HG03354 (cell line): ENCODE results near the gene REM2.
"Not testable (repeated sequence)": the region's sequence is repeated elsewhere in the genome, so short reads cannot be mapped to it uniquely, and the experiment has no call there.

Source experiments
- ATAC-seq: cut with Tn5 transposase; IDR thresholded peaks from one replicate; pipeline ENCODE4 v1.9.1; 2021; ENCODE audit warnings: mild to moderate bottlenecking; ENCODE audit not compliant: unreplicated experiment, poor library complexity, severe bottlenecking

The REM2 gene

DNA sequence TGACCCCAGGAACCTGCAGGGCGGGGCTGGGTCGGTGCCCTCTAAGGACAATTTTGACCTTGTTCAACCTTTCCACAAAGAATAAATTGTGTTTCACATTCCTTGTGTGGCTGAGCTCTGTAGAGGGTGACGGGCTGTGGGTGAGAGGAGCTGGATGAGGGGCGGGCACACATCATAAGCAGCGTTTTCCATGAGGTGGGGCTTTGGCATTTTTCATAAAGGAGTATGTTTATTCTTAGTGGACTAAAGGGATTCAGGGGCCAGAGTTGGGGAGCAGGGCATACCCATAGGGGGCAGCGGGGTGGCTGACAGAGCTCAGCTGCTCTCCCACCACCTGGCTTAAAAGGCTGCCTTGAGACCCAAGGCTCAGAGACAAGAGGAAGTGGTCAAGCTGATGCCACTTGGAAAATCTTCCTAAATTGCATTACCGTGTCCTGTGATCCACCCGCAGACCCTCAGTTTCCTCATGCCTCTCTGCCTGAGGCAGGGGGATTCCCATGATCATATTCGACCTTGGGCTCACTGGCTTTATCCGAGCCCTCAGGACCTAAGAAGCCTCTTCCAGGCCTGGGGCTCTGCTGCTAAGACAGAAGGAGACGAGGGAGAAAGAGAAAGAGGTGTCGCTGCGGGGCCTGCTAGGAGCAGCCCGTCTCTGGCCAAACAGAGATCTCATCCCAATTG, 35.2 kb upstream of the REM2 start:
- no peak for ATAC-seq

DNA sequence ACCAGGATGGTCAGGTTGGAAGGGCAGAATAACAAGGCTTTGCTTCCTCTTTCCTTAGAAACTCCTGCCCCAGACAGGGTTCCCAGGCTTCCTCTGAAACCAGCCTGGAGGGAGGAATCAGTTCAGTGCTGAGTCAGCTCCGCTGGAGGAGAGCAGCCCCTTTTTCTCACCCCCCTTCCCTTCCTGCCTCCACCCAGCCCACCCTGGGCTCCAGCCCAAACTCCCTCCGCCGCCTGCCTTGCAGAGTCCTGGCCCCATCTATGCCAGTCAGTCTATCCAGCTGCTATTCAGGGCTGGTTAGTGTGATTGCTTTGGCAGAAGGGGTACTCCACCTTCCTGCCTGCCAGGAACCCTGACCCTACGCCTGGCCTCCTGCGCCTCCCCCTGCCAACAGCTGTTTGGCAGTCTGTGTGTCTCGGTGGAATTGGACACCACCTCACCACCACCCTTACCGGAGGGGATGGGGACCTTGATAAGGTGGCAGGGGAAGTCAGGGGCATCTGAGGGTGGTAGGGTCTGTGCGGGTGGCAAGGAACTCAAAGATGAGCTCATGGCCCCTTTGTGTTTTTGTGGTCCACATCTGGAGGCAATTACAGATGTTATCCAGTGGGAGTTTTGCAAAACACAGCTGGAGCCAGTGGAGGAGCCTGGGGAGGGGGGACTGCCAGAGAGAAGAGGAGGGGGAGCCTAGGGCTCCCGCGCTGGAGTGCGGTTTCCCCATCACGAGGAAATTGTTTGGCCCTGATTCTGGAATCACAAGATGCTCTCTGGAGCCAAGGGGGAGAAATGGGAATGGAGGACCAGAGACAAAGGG, 34.5 kb upstream of the REM2 start:
- no peak for ATAC-seq

DNA sequence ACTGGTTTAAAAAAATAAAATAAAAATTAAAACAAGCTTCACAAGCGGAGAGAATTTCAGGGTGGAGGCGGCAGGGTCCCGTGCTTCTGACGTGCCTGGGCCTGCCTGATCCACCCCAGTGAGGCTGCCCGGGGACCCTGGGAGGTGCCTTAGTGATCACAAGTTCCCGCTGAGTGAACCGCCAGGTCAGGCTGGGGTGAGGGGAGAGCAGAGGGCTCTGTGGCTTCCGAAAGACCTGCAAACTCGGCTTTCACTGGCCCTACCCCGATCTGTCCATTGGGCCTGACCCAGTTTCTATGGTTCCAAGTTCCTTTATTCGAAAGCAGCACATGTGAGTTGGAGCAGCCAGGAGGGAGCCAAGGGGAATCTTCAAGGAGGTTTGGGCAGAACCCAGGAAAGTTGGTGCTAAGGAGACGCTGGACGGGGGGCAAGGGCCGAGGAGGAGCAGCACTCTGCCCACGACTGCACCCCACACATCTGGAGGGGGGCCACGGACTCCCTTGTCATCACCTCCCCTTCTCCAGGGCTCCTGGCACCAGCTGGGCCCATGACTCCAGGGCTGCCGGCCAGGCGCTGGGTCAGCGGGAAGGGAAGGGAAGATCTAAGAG, 33.7 kb upstream of the REM2 start:
- ATAC-seq: no peak

DNA sequence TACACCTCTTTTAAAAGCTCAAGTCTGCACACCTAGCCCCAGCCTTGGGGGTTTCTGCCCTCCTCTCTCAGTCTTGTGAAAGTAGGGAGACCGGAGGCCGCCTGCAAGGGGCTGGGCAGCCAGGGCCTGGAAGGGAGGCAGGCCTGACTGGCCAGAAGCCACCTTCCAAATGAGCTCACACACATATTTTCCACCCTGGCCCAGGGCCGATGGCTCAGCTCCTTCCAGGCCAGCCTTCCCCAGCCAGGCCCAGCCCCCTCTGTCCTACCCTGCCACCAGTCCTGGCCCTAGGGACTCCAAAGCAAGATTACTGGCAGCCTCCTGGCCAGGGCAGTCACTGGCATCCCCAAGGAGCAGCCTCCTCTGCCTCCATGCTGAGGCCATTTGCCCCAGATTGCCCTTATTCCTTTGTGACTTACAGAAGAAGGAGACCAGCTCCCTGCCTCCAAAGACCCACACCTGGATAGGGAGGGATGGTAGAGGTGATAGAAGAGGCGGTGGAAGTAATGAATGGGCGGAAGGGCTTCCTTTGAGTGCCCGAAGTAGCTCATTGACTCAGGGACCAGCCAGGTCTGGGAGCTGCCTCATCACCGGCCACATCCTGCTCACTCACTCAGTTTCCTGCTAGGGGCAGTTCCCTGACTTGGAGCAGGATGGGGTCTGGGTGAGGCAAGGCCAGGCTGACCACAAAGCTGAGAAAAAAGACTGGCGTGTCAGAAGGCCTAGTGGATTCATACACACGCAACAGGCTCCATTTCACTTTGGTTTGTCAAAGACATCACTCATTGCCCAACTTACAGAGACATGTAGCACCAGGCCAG, 31.9 kb upstream of the REM2 start:
- ATAC-seq: no peak

DNA sequence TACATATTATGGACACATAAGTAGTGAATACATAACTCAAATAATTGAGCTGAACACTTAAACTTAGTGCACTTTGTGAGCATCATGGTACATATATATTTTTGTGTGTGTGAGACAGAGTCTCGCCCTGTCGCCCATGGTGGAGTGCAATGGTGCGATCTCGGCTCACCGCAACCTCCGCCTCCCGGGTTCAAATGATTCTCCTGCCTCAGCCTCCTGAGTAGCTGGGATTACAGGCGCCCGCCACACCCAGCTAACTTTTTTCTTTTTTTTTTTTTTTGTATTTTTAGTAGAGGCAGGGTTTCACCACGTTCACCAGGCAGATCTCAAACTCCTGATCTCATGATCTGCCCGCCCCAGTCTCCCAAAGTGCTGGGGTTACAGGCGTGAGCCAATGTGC, 30.8 kb upstream of the REM2 start:
- not testable (repeated sequence) for ATAC-seq

DNA sequence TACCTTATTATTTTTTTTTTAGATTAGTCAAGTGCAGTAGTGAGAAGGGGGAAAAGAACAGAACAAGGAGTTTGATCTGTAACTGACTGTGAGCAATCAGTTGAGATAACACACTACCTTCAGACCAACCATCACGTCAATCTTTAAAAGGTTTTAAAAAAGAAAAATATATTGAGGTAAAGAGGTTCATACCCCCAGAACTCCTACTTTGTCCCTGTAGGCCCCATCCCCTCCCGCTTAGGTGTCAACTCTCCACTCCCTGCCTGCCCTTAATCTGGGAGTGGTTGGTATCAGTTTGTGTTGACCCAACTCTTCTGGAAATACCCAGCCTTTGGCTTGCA, 30.5 kb upstream of the REM2 start:
- ATAC-seq: no peak

DNA sequence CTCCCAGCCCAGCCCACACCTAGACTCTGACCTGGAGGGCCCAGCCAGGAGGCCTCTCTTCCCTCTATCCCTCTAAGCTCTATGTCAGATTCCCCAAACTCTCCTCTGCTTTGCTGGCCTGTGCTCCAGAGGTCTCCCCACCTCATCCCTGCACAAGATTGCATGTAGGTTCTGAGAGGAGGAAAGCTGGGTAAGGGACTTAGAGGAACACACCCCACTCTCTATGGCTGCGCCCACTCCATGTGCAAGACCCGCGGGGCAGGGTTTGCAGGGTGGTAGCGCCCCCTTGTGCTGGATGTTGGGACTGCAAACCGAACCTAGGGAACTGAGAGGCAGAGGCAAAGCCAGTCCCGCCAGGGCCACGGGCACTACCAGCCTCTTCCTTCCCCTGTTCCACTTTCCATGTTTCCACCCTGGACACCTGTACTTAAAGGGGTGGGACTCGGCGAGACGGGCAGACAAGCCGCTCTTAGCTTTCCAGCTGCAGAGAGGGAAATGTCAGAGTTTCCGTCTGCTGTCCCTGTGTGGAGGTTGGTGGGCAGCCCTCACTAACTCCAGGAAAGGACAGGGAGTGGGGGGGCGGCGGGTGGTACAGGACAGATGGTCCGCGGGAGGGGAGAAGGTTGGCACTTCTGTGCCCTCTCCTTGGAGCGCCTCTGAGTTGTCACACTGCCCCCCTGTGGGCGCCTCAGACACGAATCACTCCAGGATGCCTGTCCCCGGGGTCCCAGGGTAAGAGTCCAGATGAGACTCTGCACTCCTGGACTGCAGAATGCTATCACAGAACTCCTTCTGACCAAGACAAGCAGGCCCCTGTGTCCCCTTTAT, 29.9 kb upstream of the REM2 start:
- peak; percentile 84 for ATAC-seq

DNA sequence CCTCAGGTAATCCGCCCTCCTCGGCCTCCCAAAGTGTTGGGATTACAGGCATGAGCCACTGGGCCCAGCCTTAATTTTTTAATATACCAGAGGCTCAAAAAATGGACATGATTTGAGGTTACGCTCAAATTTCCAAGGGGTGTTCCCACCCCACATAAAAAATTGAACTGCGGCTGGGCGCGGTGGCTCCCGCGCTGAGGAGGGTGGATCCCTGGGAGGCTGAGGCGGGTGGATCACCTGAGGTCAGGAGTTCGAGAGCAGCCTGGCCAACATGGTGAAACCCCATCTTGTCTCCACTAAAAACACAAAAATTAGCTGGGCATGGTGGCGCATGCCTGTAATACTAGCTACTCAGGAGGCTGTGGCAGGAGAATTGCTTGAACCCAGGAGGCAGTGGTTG, 28.7 kb upstream of the REM2 start:
- not testable (repeated sequence) for ATAC-seq

DNA sequence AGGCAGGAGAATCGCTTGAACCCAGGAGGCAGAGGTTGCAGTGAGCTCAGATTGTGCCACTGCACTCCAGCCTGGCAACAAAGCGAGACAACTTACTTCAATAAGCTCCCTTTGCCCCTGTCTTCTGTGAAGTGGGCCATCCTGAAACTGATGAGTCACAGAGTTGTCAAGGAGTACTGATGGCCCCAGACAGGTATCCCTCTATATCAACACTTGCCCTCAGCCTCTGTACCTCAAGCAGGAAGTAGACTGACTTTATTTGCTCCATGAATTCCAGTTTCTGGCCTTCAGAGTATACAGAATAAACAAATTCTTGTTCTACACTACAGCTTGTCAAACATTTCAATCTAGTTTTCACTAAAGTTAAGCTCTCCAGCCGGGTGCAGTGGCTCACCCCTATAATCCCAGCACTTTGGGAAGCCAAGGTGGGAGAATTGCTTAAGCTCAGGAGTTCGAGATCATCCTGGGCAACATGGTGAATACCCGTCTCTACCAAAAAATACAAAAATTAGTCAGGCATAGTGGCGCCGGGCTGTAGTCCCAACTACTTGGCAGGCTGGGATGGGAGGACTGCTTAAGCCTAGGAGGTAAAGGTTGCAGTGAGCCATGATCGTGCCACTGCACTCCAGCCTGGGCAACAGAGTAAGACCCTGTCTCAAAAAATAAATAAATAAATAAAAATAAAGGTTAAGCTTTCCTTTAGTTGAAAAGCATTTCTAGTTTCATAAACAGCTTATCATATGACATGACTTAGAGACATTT, 27.9 kb upstream of the REM2 start:
- no peak for ATAC-seq

DNA sequence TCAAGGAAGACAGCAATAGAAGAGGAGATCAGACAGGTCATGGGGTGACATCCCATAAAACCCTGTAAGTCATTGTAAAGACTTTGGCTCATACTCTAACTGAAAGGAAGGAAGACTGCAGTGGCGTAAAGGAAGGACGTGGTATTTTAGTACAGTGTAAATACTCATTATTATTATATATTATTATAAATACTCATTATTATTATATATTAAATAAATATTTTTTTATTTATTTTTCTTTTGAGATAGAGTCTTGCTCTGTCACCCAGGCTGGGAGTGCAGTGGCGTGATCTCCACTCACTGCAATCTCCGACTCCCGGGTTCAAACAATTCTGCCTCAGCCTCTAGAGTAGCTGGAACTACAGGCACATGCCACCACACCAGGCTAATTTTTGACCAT, 26.6 kb upstream of the REM2 start:
- no peak for ATAC-seq

DNA sequence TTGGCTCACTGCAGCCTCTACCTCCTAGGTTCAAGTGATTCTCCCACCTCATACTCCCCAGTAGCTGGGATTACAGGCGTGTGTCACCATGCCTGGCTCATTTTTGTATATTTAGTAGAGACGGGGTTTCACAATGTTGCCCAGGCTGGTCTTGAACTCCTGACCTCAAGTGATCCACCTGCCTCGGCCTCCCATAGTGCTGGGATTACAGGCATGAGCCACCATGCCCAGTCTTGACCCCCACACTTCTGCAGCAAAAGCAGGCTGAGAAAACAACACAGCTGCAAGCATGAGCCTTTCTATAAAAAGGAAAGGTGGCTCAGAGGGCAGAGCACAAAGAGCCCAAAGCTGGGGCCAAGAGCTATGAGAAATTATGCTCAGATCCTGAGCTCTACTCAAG, 22.6 kb upstream of the REM2 start:
- ATAC-seq: not testable (repeated sequence)

DNA sequence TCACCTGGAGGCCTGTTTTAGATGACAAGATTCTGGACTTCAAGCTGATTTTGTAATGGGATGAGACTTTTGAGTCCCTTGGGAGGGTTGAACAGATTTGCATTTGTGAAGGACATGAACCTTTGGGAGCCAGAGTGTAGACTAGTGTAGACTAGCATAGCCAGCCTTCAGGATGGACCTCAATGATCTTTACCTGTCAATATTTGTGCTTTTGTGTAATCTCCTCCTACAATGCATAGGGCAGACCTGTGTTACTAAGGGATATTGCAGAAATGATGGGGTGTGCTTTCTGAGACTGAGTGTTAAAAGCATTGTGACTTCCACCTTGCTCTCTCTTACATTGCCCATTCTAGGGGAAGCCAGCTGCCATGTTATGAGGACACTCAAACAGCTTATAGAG, 21.4 kb upstream of the REM2 start:
- ATAC-seq: no peak

DNA sequence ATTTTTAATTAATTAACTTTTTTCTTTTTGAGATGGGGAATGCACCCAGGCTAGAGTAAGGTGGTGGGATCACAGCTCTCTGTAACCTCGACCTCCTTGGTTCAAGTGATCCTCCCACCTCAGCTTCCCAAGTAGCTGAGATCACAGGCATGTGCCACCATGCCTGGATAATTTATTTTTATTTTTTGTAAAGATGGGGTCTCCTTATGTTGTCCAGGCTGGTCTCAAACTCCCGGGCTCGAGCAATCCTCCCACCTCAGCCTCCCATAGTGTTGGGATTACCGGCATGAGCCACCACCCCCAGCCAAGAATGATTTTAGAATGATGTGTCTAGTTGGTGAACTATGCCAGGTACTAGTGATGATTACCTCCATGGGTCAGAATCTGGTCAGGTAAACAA, 18.0 kb upstream of the REM2 start:
- ATAC-seq: no peak

DNA sequence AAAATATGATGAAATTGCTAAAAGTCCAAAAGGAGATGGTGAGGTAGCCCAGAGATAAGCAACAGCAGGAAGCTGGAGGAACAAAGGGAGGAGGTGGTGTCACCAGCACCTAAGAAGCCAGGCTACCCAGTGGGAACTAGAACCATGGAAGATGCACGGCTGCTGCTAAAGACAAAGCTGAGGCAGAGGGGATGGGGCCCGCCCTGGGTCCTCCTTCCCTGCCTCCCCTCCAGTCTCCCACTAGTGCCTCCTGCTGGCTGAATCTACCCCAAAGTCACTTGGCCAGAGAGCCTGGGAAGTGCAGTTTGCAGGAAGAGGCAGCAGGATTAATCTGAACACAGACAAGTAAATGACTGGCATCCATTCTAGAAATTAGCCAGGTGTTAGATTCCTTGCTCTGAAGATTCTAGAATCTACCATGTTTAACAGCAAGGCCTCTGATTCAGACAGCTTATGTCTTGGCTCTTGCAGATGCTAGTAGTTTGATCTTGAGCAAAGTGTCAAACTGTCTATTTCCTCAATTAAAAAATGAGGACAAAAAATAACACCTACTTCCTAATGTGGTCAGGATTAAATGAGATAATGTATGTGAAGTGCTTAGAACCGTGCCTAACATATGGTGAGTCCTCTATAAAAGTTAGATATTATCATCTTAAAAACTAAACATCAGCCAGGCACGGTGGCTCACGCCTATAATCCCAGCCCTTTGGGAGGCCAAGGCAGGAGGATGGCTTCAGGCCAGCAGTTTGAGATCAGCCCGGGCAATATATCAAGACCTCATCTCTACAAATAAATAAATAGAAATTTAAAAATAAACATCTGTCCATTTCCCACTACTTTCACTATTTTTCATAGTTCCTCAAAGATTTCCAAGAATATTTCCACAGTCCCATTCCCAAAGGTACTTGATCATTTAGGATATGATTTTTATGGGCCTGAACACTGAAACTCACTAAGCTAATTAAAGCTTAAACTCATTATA, 17.3 kb upstream of the REM2 start:
- ATAC-seq: no peak

DNA sequence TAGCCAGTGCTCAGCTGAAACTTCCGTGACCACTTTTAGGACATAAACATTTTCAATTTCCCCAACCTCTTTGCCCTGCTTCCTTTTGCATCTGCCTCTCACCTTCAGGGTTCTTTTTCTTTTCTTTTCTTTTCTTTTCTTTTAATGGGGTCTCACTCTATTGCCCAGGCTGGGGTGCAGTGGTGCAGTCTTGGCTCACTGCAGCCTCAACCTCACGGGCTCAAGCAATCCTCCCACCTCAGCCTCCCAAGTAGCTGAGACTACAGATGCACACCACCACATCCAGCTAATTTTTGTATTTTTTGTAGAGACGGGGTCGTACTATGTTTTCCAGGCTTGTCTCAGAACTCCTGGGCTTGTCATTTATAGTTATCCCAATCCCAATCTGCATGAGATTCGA, 16.1 kb upstream of the REM2 start:
- ATAC-seq: no peak

DNA sequence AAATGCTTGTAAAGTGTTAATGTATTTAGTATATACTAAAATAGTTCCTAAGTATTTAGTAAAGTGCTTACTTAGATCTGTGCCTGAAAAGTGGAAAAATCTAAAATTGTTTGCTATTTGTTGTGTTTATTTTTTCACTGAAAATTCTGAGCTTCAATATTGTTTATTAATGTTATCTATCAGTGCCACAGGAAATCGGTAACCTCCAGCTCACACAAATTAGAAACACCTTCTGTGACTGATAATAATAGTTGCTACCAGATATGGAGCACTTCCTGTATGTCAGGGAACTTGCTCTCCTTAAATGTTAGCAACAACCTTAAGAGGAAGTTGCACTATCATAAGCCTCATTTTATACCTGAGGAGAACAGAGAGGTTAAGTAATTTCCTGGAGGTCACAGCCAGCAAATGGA, 12.2 kb upstream of the REM2 start:
- ATAC-seq: peak; percentile 42

DNA sequence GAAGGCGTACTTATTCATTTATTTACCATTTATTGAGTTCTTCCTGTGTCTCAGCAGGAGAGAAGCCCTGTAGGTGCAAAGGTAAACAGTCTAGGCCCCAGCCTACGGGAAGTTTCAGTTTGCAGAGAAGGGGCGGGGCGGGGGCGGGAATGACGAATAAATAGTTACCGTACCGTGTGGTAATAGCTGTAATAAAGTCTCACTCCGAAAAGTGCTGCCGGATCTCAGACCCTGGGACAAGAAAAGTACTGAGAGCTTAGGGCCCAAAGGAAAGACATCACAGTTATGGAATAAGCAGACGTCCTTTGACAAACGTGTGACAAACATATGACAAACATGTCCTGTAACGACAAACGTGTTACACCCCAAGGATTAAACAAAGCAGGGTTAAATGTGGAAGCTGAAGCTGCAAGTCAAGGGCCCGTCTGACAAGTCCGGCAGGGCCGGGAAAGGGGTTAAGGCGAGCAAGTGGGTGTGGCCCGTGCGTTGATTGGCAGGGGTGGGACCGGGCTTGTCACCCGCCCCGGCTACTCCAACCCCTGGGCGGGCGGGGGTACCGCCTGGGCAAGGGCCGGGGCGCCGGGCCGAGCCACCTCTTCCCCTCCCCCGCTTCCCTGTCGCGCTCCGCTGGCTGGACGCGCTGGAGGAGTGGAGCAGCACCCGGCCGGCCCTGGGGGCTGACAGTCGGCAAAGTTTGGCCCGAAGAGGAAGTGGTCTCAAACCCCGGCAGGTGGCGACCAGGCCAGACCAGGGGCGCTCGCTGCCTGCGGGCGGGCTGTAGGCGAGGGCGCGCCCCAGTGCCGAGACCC, 11.6 kb upstream of the REM2 start, which contains the start of gene LRP10:
TSS of gene LRP10 (plus strand) at position 517 of the 809 bp plus-strand sequence. CDS start 564 bp downstream, outside the sequence.
- peak; percentile 79 for ATAC-seq
